ENCODE measurements around the gene SH3D19.

- TF ChIP-seq CTCF (IDR thresholded peaks at IDR 0.05) (no peak), POLR2A (IDR thresholded peaks at IDR 0.05) (no peak)
These were observed 210.4 kb downstream of the SH3D19 start for GRCh38 chr4:151114986-151115385.

Measured in testis (tissue), 2 donors.